Keratinocyte (primary cell): ENCODE measurements around the gene ANKHD1. TPM values are rescaled to one million over a fixed set of nuclear protein-coding genes. Genes with fewer than 3 reads are reported as not detected.

Source experiments
- DNase-seq: peaks from one replicate; pipeline ENCODE4 v3.0.0-alpha.2; 2011; ENCODE audit warnings: low read depth, missing footprints, low spot score
- FAIRE-seq: peaks from 2 replicates; lab custom pipeline; 2011; peaks lifted over from hg19 to GRCh38; lab: Jason Lieb, UNC
- H2AFZ ChIP-seq: 2 replicates; pipeline ENCODE4 v1.6.0; 2012; ENCODE audit warnings: low read length, control low read depth, inconsistent platforms; ENCODE audit not compliant: control insufficient read depth
- H3K27ac ChIP-seq: 2 replicates; pipeline ENCODE4 v1.5.1; 2011; ENCODE audit warnings: low read length; ENCODE audit not compliant: control insufficient read depth, insufficient read depth
- H3K27me3 ChIP-seq: 3 replicates; pipeline ENCODE4 v1.6.0; 2011; ENCODE audit warnings: low read length; ENCODE audit not compliant: control insufficient read depth, insufficient read depth; ENCODE audit errors: extremely low read depth
- H3K36me3 ChIP-seq, 2 experiments: 2 replicates in 1 of 2; 3 replicates in 1 of 2; pipeline ENCODE4 v1.5.1; 2011; ENCODE audit warnings: low read length in 2 of 2, mild to moderate bottlenecking in 1 of 2; ENCODE audit not compliant: control insufficient read depth in 2 of 2, insufficient read depth in 2 of 2; ENCODE audit errors: extremely low read depth in 1 of 2
- H3K4me1 ChIP-seq: 3 replicates; pipeline ENCODE4 v1.5.1; 2011; ENCODE audit warnings: low read length; ENCODE audit not compliant: control insufficient read depth, insufficient read depth; ENCODE audit errors: extremely low read depth
- H3K4me2 ChIP-seq: 3 replicates; pipeline ENCODE4 v1.6.0; 2011; ENCODE audit warnings: low read depth, low read length; ENCODE audit not compliant: control insufficient read depth, insufficient read depth; ENCODE audit errors: extremely low read depth
- H3K4me3 ChIP-seq, 3 experiments: fragments of 200-600 bp in 1 of 3; sonication (generic) in 1 of 3; 2 replicates in 2 of 3; 3 replicates in 1 of 3; pipeline ENCODE4 v1.5.1; 2011 to 2016; ENCODE audit warnings: low read length in 3 of 3, mild to moderate bottlenecking in 3 of 3, control low read depth in 2 of 3, inconsistent platforms in 1 of 3, low read depth in 1 of 3, mixed read lengths in 1 of 3, mixed run types in 1 of 3, moderate library complexity in 1 of 3; ENCODE audit not compliant: control insufficient read depth in 2 of 3, insufficient read depth in 2 of 3; ENCODE audit errors: extremely low read depth in 1 of 3
- H3K79me2 ChIP-seq: 2 replicates; pipeline ENCODE4 v1.6.0; 2012; ENCODE audit warnings: low read length; ENCODE audit not compliant: control insufficient read depth, insufficient read depth
- H3K9ac ChIP-seq: 3 replicates; pipeline ENCODE4 v1.6.0; 2011; ENCODE audit warnings: low read length; ENCODE audit not compliant: control insufficient read depth, insufficient read depth; ENCODE audit errors: extremely low read depth
- H3K9me1 ChIP-seq: 3 replicates; pipeline ENCODE4 v1.6.0; 2011; ENCODE audit warnings: low read length; ENCODE audit not compliant: control insufficient read depth, insufficient read depth; ENCODE audit errors: extremely low read depth
- H3K9me3 ChIP-seq: 2 replicates; pipeline ENCODE4 v1.5.1; 2012; ENCODE audit warnings: low read depth, low read length; ENCODE audit not compliant: control insufficient read depth
- H4K20me1 ChIP-seq: 3 replicates; pipeline ENCODE4 v1.6.0; 2011; ENCODE audit warnings: low read length; ENCODE audit not compliant: control insufficient read depth, insufficient read depth; ENCODE audit errors: extremely low read depth
- EZH2 ChIP-seq: IDR thresholded peaks from one replicate; pipeline ENCODE4 v1.6.1; 2012; ENCODE audit warnings: inconsistent platforms, mild to moderate bottlenecking, low read length, moderate library complexity
- dilution Hi-C: fragments of 300-500 bp; cut with MboI; formaldehyde crosslinking; loops from one replicate; pipeline ENCODE4 v1.7.0; 2020; ENCODE audit warnings: low sequenced_read_pairs; ENCODE audit not compliant: extremely low pct_ligation_motif_present
- polyA plus RNA-seq, 5 experiments: library from polyadenylated mRNA; depleted of rRNA in 3 of 5; stranded (reverse) in 3 of 5; stranded (forward) in 1 of 5; unstranded in 1 of 5; fragments of >200 nt; gene quantifications; 1 replicate in 1 of 5; 2 replicates in 3 of 5; 3 replicates in 1 of 5; pipeline versions ENCODE4 v1.2.1 to v1.2.3, GENCODE V29; 2011 to 2012; ENCODE audit warnings: missing spikeins in 2 of 5, low read depth in 1 of 5, low replicate concordance in 1 of 5
- TF ChIP-seq, protein P1 (sequence below), 3 experiments: IDR thresholded peaks in 1 of 3; conservative IDR thresholded peaks in 1 of 3; optimal IDR thresholded peaks in 1 of 3; 2 replicates in 2 of 3; 3 replicates in 1 of 3; pipeline versions ENCODE3 to v1.5.1; 2011; ENCODE audit warnings: low read length in 3 of 3, mild to moderate bottlenecking in 3 of 3, moderate library complexity in 2 of 3, control low read depth in 1 of 3, inconsistent platforms in 1 of 3; ENCODE audit not compliant: insufficient read depth in 2 of 3; ENCODE audit errors: extremely low read depth in 1 of 3

Gene ANKHD1
- polyA plus RNA-seq, 1 donor (not counting 4 experiments of a cell fraction or from before 2014, with no cell fraction given) = 65.9 TPM

DNA sequence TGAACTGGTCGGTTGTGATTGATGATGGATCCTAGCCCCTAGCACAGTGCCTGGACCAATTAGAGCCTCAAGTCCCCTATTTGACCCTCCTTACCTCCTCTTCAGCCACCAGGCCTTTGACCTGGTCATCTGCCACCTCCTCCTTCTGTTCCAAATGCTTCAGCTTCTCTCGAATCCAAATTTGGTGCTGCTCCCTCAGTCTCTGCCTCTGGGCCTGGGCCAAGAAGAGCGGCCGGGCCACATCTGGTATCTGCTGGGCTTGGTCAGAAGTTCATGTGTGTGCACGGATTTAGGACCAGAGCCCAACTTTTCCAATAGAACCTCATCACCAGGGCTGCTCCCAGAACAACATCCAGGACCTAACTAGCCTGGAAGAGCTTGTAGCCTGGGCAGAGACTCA, 169.5 kb downstream of the ANKHD1 start:
- FAIRE-seq (no peak), DNase-seq (no peak)
- no peaks in the 10 kb centered on the region for H3K9me1 ChIP-seq
- no peak overlapping the region for H3K4me3 ChIP-seq
- H3K9me3 ChIP-seq = no peaks in the 10 kb centered on the region
- H3K27me3 ChIP-seq = no peaks in the 10 kb centered on the region
- H3K36me3 ChIP-seq = peaks cover 18 to 22% of the 10 kb centered on the region in 2 experiments
- no peak overlapping the region for H3K9ac ChIP-seq
- no peak overlapping the region for H3K4me2 ChIP-seq
- H3K4me1 ChIP-seq = peaks cover 5% of the 10 kb centered on the region
- dilution Hi-C loops = no loop called here
- peaks cover 13% of the 10 kb centered on the region for H3K79me2 ChIP-seq
- H3K27ac ChIP-seq = no peak overlapping the region
- H2AFZ ChIP-seq = no peak overlapping the region
- H4K20me1 ChIP-seq = no peaks in the 10 kb centered on the region
- TF ChIP-seq EZH2 = no peak
- TF ChIP-seq, protein P1, sequence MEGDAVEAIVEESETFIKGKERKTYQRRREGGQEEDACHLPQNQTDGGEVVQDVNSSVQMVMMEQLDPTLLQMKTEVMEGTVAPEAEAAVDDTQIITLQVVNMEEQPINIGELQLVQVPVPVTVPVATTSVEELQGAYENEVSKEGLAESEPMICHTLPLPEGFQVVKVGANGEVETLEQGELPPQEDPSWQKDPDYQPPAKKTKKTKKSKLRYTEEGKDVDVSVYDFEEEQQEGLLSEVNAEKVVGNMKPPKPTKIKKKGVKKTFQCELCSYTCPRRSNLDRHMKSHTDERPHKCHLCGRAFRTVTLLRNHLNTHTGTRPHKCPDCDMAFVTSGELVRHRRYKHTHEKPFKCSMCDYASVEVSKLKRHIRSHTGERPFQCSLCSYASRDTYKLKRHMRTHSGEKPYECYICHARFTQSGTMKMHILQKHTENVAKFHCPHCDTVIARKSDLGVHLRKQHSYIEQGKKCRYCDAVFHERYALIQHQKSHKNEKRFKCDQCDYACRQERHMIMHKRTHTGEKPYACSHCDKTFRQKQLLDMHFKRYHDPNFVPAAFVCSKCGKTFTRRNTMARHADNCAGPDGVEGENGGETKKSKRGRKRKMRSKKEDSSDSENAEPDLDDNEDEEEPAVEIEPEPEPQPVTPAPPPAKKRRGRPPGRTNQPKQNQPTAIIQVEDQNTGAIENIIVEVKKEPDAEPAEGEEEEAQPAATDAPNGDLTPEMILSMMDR (optimal IDR thresholded peaks at IDR 0.05 in 1 of 3, IDR thresholded peaks at IDR 0.05 in 1 of 3, conservative IDR thresholded peaks at IDR 0.05 in 1 of 3; ENCODE audit: extremely low read depth in 1 of 3, insufficient read depth in 2 of 3, low read length in 3 of 3) = no peak

DNA sequence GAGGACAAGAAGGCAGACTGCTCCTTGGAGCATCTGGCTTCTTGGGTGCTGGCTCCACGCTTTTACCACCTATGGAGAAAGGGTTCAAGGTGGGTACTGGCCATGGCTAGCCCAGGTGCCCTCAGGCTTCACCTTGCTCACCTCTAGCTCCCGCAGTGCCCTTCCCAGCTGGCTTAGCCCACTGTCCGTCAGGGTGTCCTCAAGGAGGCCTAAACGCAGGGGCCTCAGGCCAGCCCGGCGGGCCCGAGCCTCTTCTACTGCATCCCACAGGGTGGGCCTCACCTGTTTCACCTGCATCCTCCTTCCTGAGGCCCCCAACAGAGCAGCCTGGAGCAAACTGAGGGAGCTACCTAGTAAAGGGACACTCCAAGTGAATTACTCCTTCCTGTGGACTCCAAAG, 172.1 kb downstream of the ANKHD1 start:
- Histone ChIP-seq H3K4me2 (no peak overlapping the region), H3K4me3 (no peak overlapping the region), H3K27ac (no peak overlapping the region), H3K9me3 (no peaks in the 10 kb centered on the region), H3K79me2 (no peaks in the 10 kb centered on the region), H3K36me3 (peaks cover 0 to 2% of the 10 kb centered on the region in 2 experiments), H4K20me1 (no peaks in the 10 kb centered on the region), H3K4me1 (no peaks in the 10 kb centered on the region), H3K27me3 (no peaks in the 10 kb centered on the region), H3K9me1 (no peaks in the 10 kb centered on the region), H3K9ac (no peak overlapping the region), H2AFZ (no peak overlapping the region)
- dilution Hi-C loops = no loop called here
- TF ChIP-seq, protein P1 (optimal IDR thresholded peaks at IDR 0.05 in 1 of 3, IDR thresholded peaks at IDR 0.05 in 1 of 3, conservative IDR thresholded peaks at IDR 0.05 in 1 of 3; ENCODE audit: extremely low read depth in 1 of 3, insufficient read depth in 2 of 3, low read length in 3 of 3) = no peak
- TF ChIP-seq EZH2 = no peak
- DNase-seq (no peak), FAIRE-seq (no peak)
